Chondrocyte (in vitro differentiated cells): ENCODE results near the gene ZNRF2. TPM values are rescaled to one million over a fixed set of nuclear protein-coding genes. Genes with fewer than 3 reads are reported as not detected.

Source experiments
- DNase-seq: peaks from one replicate; pipeline ENCODE4 v3.0.0; 2021; ENCODE audit warnings: mixed read lengths, low spot score
- H3K27ac Mint-ChIP-seq: one replicate; pipeline ENCODE4 v1.8.0; 2021; ENCODE audit warnings: mild to moderate bottlenecking, moderate library complexity, mixed read lengths; ENCODE audit not compliant: unreplicated experiment
- H3K27me3 Mint-ChIP-seq: 2 replicates; pipeline ENCODE4 v1.8.0; 2021; ENCODE audit warnings: low read depth, mixed read lengths
- H3K36me3 Mint-ChIP-seq: 2 replicates; pipeline ENCODE4 v1.8.0; 2021; ENCODE audit warnings: low read depth, mixed read lengths
- H3K4me1 Mint-ChIP-seq: 2 replicates; pipeline ENCODE4 v1.8.0; 2021; ENCODE audit warnings: low read depth, mild to moderate bottlenecking, mixed read lengths
- H3K4me3 Mint-ChIP-seq: one replicate; pipeline ENCODE4 v1.8.0; 2021; ENCODE audit warnings: mild to moderate bottlenecking, moderate library complexity, mixed read lengths; ENCODE audit not compliant: unreplicated experiment
- H3K9me3 Mint-ChIP-seq: 2 replicates; pipeline ENCODE4 v1.8.0; 2021; ENCODE audit warnings: low read depth, mixed read lengths
- CTCF ChIP-seq: fragments of 200-600 bp; sonication (generic); IDR thresholded peaks from 2 replicates; pipeline ENCODE4 v1.5.0; 2021; ENCODE audit warnings: antibody characterized with exemption, mild to moderate bottlenecking, moderate library complexity
- microRNA-seq: library from miRNA; unstranded; fragments of <30 nt; microRNA quantifications from one replicate; pipeline ENCODE4 v1.2.0, GENCODE V29; 2020; ENCODE audit warnings: borderline number of aligned reads
- total RNA-seq: library from RNA; stranded (reverse); gene quantifications from 3 replicates; pipeline ENCODE4 v1.2.1, GENCODE V29; 2021

Gene ZNRF2
- total RNA-seq, 1 donor from 2014 or later: 5.3 TPM

GRCh38 chr7:30411897-30412296, 127.5 kb downstream of the ZNRF2 start:
- Mint-ChIP-seq H3K36me3 (no peaks in the 10 kb centered on the region), H3K4me3 (no peak overlapping the region), H3K27me3 (no peaks in the 10 kb centered on the region), H3K9me3 (no peaks in the 10 kb centered on the region), H3K4me1 (peaks cover 3% of the 10 kb centered on the region), H3K27ac (no peak overlapping the region)
- no peak for TF ChIP-seq CTCF
- no peak for DNase-seq

DNA sequence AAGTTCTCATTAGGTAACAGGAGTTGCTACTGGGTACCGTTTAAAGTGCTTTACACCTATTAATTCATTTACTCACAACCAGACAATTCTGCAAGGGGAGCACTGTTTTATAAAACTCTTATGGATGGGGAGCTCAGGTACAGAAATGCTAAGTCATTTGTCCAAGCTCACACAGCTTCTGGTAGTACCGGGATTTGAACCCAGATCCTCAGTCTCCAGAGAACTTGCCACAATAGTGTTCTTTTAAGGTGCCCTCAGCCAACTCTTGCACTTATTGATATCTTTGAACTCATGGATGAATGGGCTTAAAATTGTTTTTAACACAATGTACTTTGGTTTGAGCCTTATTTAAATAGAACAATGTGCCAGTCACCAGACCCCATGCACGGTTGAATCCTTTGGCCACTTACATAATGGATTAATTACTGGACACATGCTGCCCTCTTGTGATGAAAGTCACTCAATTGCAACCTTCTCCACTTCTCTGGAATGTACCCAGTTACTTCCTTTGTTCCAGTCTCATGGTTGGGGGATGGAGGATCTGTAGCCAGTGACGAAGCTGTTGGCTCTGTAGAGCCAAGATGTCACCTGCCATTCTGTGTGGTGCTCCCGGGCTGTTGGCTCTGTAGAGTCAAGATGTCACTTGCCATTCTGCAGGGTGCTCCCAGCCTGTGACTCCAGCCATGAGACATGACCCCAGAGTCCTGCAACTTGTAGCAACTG, 128.5 kb downstream of the ZNRF2 start:
- H3K36me3 Mint-ChIP-seq: no peaks in the 10 kb centered on the region
- no peaks in the 10 kb centered on the region for H3K9me3 Mint-ChIP-seq
- H3K27me3 Mint-ChIP-seq: no peaks in the 10 kb centered on the region
- H3K4me1 Mint-ChIP-seq: peaks cover 3% of the 10 kb centered on the region
- no peak overlapping the region for H3K4me3 Mint-ChIP-seq
- peak; percentile 93 for TF ChIP-seq CTCF
- no peak for DNase-seq
- peak overlapping the region; percentile 67 for H3K27ac Mint-ChIP-seq

DNA sequence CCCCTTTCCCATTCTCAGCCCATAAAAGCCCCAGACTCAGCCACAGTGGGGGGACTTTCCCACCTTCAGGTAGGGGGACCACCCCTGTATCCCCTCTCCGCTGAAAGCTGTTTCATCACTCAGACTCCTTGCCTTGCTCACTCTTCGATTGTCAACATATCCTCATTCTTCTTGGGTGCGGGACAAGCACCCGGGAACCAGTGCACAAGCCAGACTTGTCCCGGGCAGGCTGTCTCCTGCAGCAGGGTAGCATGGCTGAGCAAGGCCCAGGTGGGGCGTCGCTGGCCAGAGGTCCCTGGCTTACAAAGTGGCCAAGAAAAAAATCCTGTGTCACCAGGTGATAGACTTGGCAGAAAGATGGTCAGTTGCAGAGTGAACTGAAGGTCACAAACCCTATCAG, 129.5 kb downstream of the ZNRF2 start:
- Mint-ChIP-seq H3K36me3 (peaks cover 1% of the 10 kb centered on the region), H3K9me3 (no peaks in the 10 kb centered on the region), H3K4me1 (peaks cover 3% of the 10 kb centered on the region), H3K4me3 (no peak overlapping the region), H3K27ac (no peak overlapping the region), H3K27me3 (no peaks in the 10 kb centered on the region)
- no peak for DNase-seq
- TF ChIP-seq CTCF: no peak

Small RNA genes within 50 kb of the gene (microRNA-seq; reads per million reads assigned to microRNA genes)
- not detected for gene MIR550A1
- gene MIR550B1: not detected

Other genes with a start within 250 kb of the ZNRF2 start
- 14.9 to 19.8 TPM (median 15.7 TPM) in 3 replicates for gene MTURN, start 149.6 kb upstream of the ZNRF2 start, total RNA-seq
- 6.0 to 8.2 TPM (median 6.6 TPM) in 3 replicates for gene NOD1, start 194.2 kb downstream of the ZNRF2 start, total RNA-seq
- 24.4 to 31.5 TPM (median 25.6 TPM) in 3 replicates for gene GGCT, start 220.2 kb downstream of the ZNRF2 start, total RNA-seq